ENCODE measurements around the gene INPP4B. TPM values are rescaled to one million over a fixed set of nuclear protein-coding genes. Genes with fewer than 3 reads are reported as not detected.
A peak's percentile ranks its signal among the peaks of the same experiment; 100 is the strongest.

Gene INPP4B
- total RNA-seq, 2 donors from 2014 or later: 8.2 to 16.6 TPM

GRCh38 chr4:142781114-142781513, 65.0 kb downstream of the INPP4B start:
- Histone ChIP-seq H3K27me3 (no peaks in the 10 kb centered on the region), H3K27ac (no peak overlapping the region), H3K36me3 (replicated peaks in 1 of 2; ENCODE audit: insufficient read depth in 1 of 2, low read depth in 2 of 2) (no peaks in the 10 kb centered on the region), H3K4me3 (no peak overlapping the region), H3K4me1 (no peaks in the 10 kb centered on the region), H3K9me3 (no peaks in the 10 kb centered on the region)
- DNase-seq (no peak), ATAC-seq (no peak)
- TF ChIP-seq CTCF (IDR thresholded peaks at IDR 0.05) (no peak), POLR2A (IDR thresholded peaks at IDR 0.05) (no peak)
- 36 to 50% methylated on average over 1 of the region's 1 CpG for WGBS, 2 donors
- intact Hi-C loops (cut with DNase I): no loop called here

GRCh38 chr4:142778900-142779299, 67.2 kb downstream of the INPP4B start:
- Histone ChIP-seq H3K9me3 (no peaks in the 10 kb centered on the region), H3K27ac (no peak overlapping the region), H3K36me3 (replicated peaks in 1 of 2; ENCODE audit: insufficient read depth in 1 of 2, low read depth in 2 of 2) (no peaks in the 10 kb centered on the region), H3K4me3 (no peak overlapping the region), H3K27me3 (no peaks in the 10 kb centered on the region), H3K4me1 (no peaks in the 10 kb centered on the region)
- no peak for TF ChIP-seq POLR2A (IDR thresholded peaks at IDR 0.05)
- no peak for TF ChIP-seq CTCF (IDR thresholded peaks at IDR 0.05)
- 74 to 81% methylated on average over 1 of the region's 1 CpG for WGBS, 2 donors
- intact Hi-C loops (cut with DNase I): no loop called here
- ATAC-seq (no peak), DNase-seq (no peak)

- intact Hi-C loops (cut with DNase I): no loop called here
- Histone ChIP-seq H3K9me3 (no peaks in the 10 kb centered on the region), H3K27ac (no peak overlapping the region), H3K4me3 (no peak overlapping the region), H3K36me3 (replicated peaks in 1 of 2; ENCODE audit: insufficient read depth in 1 of 2, low read depth in 2 of 2) (no peaks in the 10 kb centered on the region), H3K27me3 (no peaks in the 10 kb centered on the region), H3K4me1 (no peaks in the 10 kb centered on the region)
- WGBS, 2 donors: 78 to 83% methylated on average over 1 of the region's 1 CpG
- TF ChIP-seq CTCF (IDR thresholded peaks at IDR 0.05) (no peak), POLR2A (IDR thresholded peaks at IDR 0.05) (no peak)
- ATAC-seq (no peak), DNase-seq (no peak)
Measured at GRCh38 chr4:142778430-142778829, 67.7 kb downstream of the INPP4B start.

GRCh38 chr4:142777045-142777743, 68.9 kb downstream of the INPP4B start:
- ATAC-seq (peak; percentile 15), DNase-seq (peak in 3 of 4 donors; percentile 13 to 41 (median 27))
- Histone ChIP-seq H3K4me3 (no peak overlapping the region), H3K36me3 (replicated peaks in 1 of 2; ENCODE audit: insufficient read depth in 1 of 2, low read depth in 2 of 2) (no peaks in the 10 kb centered on the region), H3K27me3 (no peaks in the 10 kb centered on the region), H3K4me1 (no peaks in the 10 kb centered on the region), H3K27ac (no peak overlapping the region), H3K9me3 (no peaks in the 10 kb centered on the region)
- intact Hi-C loops (cut with DNase I): no loop called here
- TF ChIP-seq CTCF (IDR thresholded peaks at IDR 0.05) (no peak), POLR2A (IDR thresholded peaks at IDR 0.05) (no peak)
- 75 to 91% methylated on average over 4 of the region's 4 CpGs for WGBS, 2 donors

- no peak for TF ChIP-seq CTCF (IDR thresholded peaks at IDR 0.05)
- TF ChIP-seq POLR2A (IDR thresholded peaks at IDR 0.05): no peak
- 67 to 86% methylated on average over 2 of the region's 2 CpGs for WGBS, 2 donors
- ATAC-seq: no peak
- Histone ChIP-seq H3K9me3 (no peaks in the 10 kb centered on the region), H3K4me1 (no peaks in the 10 kb centered on the region), H3K4me3 (no peak overlapping the region), H3K36me3 (replicated peaks in 1 of 2; ENCODE audit: insufficient read depth in 1 of 2, low read depth in 2 of 2) (no peaks in the 10 kb centered on the region), H3K27ac (no peak overlapping the region), H3K27me3 (no peaks in the 10 kb centered on the region)
- intact Hi-C loops (cut with DNase I): no loop called here
- no peak for DNase-seq
Measured at GRCh38 chr4:142776026-142776425, 70.1 kb downstream of the INPP4B start.

Data from body of pancreas (tissue), 4 donors.